Adrenal gland (tissue), 12 donors: ENCODE measurements around the gene KRTAP1-3. TPM values are rescaled to one million over a fixed set of nuclear protein-coding genes. Genes with fewer than 3 reads are reported as not detected.
"Not testable (repeated sequence)": the region's sequence is repeated elsewhere in the genome, so short reads cannot be mapped to it uniquely, and the experiment has no call there.

ENCODE experiments used
- DNase-seq, 7 donors: peaks; one replicate each; pipeline ENCODE4 v3.0.0-alpha.2; 2019 to 2020
- H3K27ac ChIP-seq, 5 donors: fragments of 200-600 bp; sonication (generic) in 4 of 5; 1 replicate in 3 of 5; 2 replicates in 2 of 5; pipeline versions ENCODE4 v1.5.1 to v1.8.0; 2016 to 2020; ENCODE audit warnings: mild to moderate bottlenecking in 1 of 5
- H3K27me3 ChIP-seq: fragments of 200-600 bp; 2 replicates; pipeline ENCODE4 v1.8.0; 2021
- H3K36me3 ChIP-seq, 2 donors: fragments of 200-600 bp; replicated peaks in 1 of 2; 1 replicate in 1 of 2; 2 replicates in 1 of 2; pipeline versions ENCODE4 v1.5.1 to v1.8.0; 2018 to 2022
- H3K4me1 ChIP-seq, 2 donors: fragments of 200-600 bp; replicated peaks in 1 of 2; 1 replicate in 1 of 2; 2 replicates in 1 of 2; pipeline versions ENCODE4 v1.5.1 to v1.8.0; 2018 to 2021
- H3K4me3 ChIP-seq, 4 donors: fragments of 200-600 bp; sonication (generic) in 3 of 4; one replicate each; pipeline ENCODE4 v1.5.1; 2016 to 2018
- H3K9me3 ChIP-seq, 3 donors: fragments of 200-600 bp; sonication (generic) in 1 of 3; replicated peaks in 1 of 3; 1 replicate in 2 of 3; 2 replicates in 1 of 3; pipeline versions ENCODE4 v1.5.1 to v1.8.0; 2016 to 2021
- CTCF ChIP-seq, 6 experiments: fragments of 450-650 bp in 4 of 6; fragments of 200-600 bp in 2 of 6; sonication (generic) in 1 of 6; IDR thresholded peaks; 1 replicate in 5 of 6; 2 replicates in 1 of 6; pipeline versions ENCODE4 v1.5.1 to v1.8.0; 2016 to 2021; ENCODE audit warnings: antibody characterized with exemption in 6 of 6, mild to moderate bottlenecking in 2 of 6, moderate library complexity in 1 of 6
- POLR2A ChIP-seq, 2 donors: fragments of 450-650 bp; IDR thresholded peaks; one replicate each; pipeline ENCODE4 v1.6.1; 2017; ENCODE audit warnings: antibody characterized with exemption in 2 of 2, mild to moderate bottlenecking in 2 of 2, moderate library complexity in 1 of 2
- WGBS, 4 donors: extraction: QIAGEN DNeasy Blood & Tissue Kit in 2 of 4; methylation state at CpG; one replicate each; pipeline versions ENCODE4 v1.1.5 to v1.1.7; 2013 to 2017; 5-methylcytosine and 5-hydroxymethylcytosine counted together
- intact Hi-C, 2 donors: fragments of 100-400 bp; cut with DNase I; formaldehyde crosslinking; loops; one replicate each; pipeline versions ENCODE4 v1.14.1 to v1.15.0; 2022 to 2023
- polyA plus RNA-seq, 3 donors: library from polyadenylated mRNA; stranded (reverse); fragments of 200-250 nt in 2 of 3; fragments of 350-450 nt in 1 of 3; fragmentation: Illumina TruSeq in 1 of 3; extraction: RNeasy Lipid Tissue Mini Kit (QIAGEN cat#74804) in 1 of 3; gene quantifications; one replicate each; pipeline ENCODE4 v1.2.3, GENCODE V29; 2013 to 2014
- total RNA-seq, 9 donors: library from RNA; depleted of rRNA in 4 of 9; stranded (reverse); fragments of >200 nt in 4 of 9; fragments of 120-200 nt in 1 of 9; fragmentation: NEBNext Ultra II Directional in 1 of 9; extraction: Animal tissue kit (Norgen Biotek cat#: 25700) in 1 of 9; gene quantifications; one replicate each; pipeline versions ENCODE4 v1.1.0 to v1.2.4, GENCODE V29; 2013 to 2023
- donor health status: healthy with polysubstance abuse.
- donor health status: Bipolar disorder and iron deficiency.
- donor health status: DM: yes; HTN: yes; CAD: no.
- donor health status: DM: no; HTN: no; CAD: no.
- donor health status: DM: no; HTN: no; CAD: no.
- donor health status: DM: yes; HTN: yes; CAD: no.

KRTAP1-3 gene
- total and polyA plus RNA-seq, 12 donors = not detected

DNA sequence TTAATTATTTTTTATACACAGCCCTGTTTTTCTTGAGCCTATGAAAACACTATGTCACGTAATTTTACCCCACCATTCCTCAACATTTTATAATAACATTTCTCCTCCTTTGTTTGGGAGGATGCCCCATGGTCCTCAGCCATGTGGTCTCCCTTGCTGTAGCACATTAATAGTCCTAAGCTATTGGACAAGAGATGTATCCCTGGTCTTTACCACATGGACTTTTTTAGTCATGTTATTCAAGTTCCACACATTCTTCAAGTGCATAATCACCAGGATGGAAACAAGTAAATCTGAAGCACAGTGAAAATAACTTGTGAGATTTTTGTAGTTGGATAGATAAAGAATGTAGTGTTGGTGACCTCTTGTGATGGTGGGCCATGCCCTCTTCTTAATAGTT, 27.3 kb upstream of the KRTAP1-3 start:
- Histone ChIP-seq H3K4me3 (no peak overlapping the region), H3K27ac (no peak overlapping the region), H3K9me3 (no peaks in the 10 kb centered on the region), H3K27me3 (no peaks in the 10 kb centered on the region), H3K4me1 (no peaks in the 10 kb centered on the region), H3K36me3 (no peaks in the 10 kb centered on the region)
- no peak for TF ChIP-seq CTCF (IDR thresholded peaks at IDR 0.05)
- TF ChIP-seq POLR2A (IDR thresholded peaks at IDR 0.05) = no peak
- WGBS, 4 donors = 56 to 83% (median 76%) methylated on average over 1 of the region's 1 CpG
- no peak for DNase-seq
- intact Hi-C loops = no loop called here

DNA sequence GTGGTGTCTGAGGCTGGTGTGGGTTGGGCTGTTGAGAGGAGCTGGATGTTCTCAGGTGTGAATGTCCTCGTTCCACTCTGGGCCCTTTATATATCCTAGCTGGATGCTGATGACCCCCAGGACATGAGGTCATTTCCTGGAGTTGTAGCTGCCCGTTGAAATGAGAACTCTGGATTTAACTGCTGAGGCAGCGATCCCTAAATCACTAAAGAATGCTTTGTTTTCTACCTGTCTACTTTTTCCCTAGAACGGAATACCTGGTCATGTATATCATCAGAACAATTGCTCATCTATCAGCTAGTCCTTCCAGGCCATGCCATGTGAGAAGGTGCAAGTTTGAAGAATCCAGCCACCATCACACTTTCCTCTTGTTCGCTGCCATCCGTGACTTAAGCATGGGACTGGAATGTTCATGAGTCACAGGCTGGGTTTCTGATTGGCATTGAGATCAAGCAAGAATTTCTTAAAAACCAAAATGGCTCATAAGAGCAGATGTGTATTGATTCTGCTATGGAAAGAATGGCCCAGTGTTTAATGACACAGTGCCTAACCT, 25.5 kb upstream of the KRTAP1-3 start, which contains the start of gene KRTAP2-3:
Gene KRTAP2-3, minus strand, starts transcription at position 63 of the 553 bp plus-strand sequence. CDS start 64 bp downstream, outside the sequence.
- 57 to 69% (median 63%) methylated on average over 6 of the region's 6 CpGs for WGBS, 4 donors
- Histone ChIP-seq H3K27ac (no peak within 1 kb of the TSS), H3K9me3 (no peaks in the 10 kb centered on the region), H3K4me1 (no peaks in the 10 kb centered on the region), H3K36me3 (no peaks in the 10 kb centered on the region), H3K27me3 (no peaks in the 10 kb centered on the region), H3K4me3 (no peak within 1 kb of the TSS)
- no peak for TF ChIP-seq CTCF (IDR thresholded peaks at IDR 0.05)
- TF ChIP-seq POLR2A (IDR thresholded peaks at IDR 0.05) = no peak
- intact Hi-C loops = no loop called here
- DNase-seq = no peak

DNA sequence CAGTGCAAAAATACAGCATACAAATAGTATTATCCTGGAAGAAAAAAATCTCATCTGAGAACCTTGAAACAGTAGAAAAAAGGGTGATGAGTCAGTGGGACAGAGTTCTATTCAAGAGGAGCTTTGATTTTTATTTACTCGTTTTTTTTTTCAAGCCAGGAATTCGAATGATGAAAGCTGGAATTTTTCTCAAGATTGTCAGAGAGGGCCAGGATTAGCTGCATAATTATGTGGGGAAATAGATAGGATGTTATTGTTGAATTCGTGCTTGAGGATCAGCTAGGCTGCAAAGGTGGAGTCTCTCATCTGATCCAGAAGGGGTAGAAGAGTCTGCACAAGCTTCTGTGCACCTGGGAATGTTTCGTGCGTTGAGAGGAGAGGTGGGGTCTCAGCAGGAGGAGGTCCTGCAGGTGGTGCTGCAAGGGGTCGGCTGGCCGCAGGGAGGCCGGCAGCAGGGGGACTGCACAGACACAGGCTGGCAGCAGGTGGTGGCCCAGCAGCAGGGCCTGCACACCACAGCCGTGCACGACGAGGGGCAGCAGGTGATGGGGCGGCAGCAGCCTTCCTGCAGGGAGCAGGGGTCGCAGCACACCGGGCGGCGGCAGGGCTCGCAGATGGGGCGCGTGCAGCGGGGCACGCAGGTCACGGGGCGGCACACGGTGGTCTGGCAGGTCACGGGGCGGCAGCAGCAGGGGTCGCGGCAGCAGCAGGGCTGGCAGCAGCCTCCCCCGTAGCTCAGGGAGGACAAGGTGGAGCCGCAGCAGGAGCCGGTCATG, 24.8 kb upstream of the KRTAP1-3 start:
- DNase-seq, H3K4me1 ChIP-seq, H3K9me3 ChIP-seq, H3K27ac ChIP-seq, H3K27me3 ChIP-seq, intact Hi-C loops, H3K36me3 ChIP-seq, H3K4me3 ChIP-seq: not testable (repeated sequence)
- WGBS, 4 donors = 25 to 43% (median 34%) methylated on average over 5 to 10 of the region's 31 CpGs

GRCh38 chr17:41058741-41059140, 24.1 kb upstream of the KRTAP1-3 start:
- intact Hi-C loops = no loop called here
- 67 to 77% (median 73%) methylated on average over 5 of the region's 5 CpGs for WGBS, 4 donors
- no peak overlapping the region for H3K4me3 ChIP-seq
- no peak for TF ChIP-seq CTCF (IDR thresholded peaks at IDR 0.05)
- no peak for TF ChIP-seq POLR2A (IDR thresholded peaks at IDR 0.05)
- H3K9me3 ChIP-seq = no peaks in the 10 kb centered on the region
- no peak for DNase-seq
- no peaks in the 10 kb centered on the region for H3K4me1 ChIP-seq
- no peaks in the 10 kb centered on the region for H3K27me3 ChIP-seq
- no peak overlapping the region for H3K27ac ChIP-seq
- H3K36me3 ChIP-seq = no peaks in the 10 kb centered on the region
